GM11168 (cell line): ENCODE data around the gene DIAPH2.

Source experiments
- in situ Hi-C: fragments of 300-500 bp; cut with MboI; formaldehyde crosslinking; loops from one replicate; pipeline ENCODE4 v1.12.0; 2022; ENCODE audit warnings: low sequenced_read_pairs; ENCODE audit not compliant: unreplicated experiment

The DIAPH2 gene

GRCh38 chrX:97027384-97027922 is 342.8 kb downstream of the DIAPH2 start:
- in situ Hi-C loops, result no loop called here

GRCh38 chrX:97030463-97030862 is 345.8 kb downstream of the DIAPH2 start:
- in situ Hi-C loops, result no loop called here

GRCh38 chrX:97030947-97031346 is 346.3 kb downstream of the DIAPH2 start:
- in situ Hi-C loops, result no loop called here

GRCh38 chrX:97039363-97040029 is 354.9 kb downstream of the DIAPH2 start:
- in situ Hi-C loops, result no loop called here

GRCh38 chrX:97045470-97045869 is 360.8 kb downstream of the DIAPH2 start:
- in situ Hi-C loops, result no loop called here

GRCh38 chrX:97046867-97047266 is 362.2 kb downstream of the DIAPH2 start:
- in situ Hi-C loops, result no loop called here

GRCh38 chrX:97050392-97050791 is 365.8 kb downstream of the DIAPH2 start:
- in situ Hi-C loops, result no loop called here

- in situ Hi-C loops, result no loop called here
Measured at GRCh38 chrX:97057349-97057909, 372.8 kb downstream of the DIAPH2 start.

GRCh38 chrX:97060020-97060419 is 375.4 kb downstream of the DIAPH2 start:
- in situ Hi-C loops, result no loop called here

- in situ Hi-C loops, result no loop called here
Measured at GRCh38 chrX:97065066-97065465, 380.4 kb downstream of the DIAPH2 start.

GRCh38 chrX:97065973-97066372 is 381.3 kb downstream of the DIAPH2 start:
- in situ Hi-C loops, result no loop called here

GRCh38 chrX:97066381-97066780 is 381.7 kb downstream of the DIAPH2 start:
- in situ Hi-C loops, result no loop called here

- in situ Hi-C loops, result no loop called here
Measured at GRCh38 chrX:97070346-97070745, 385.7 kb downstream of the DIAPH2 start.

- in situ Hi-C loops, result no loop called here
Measured at GRCh38 chrX:97074400-97074799, 389.8 kb downstream of the DIAPH2 start.

- in situ Hi-C loops, result no loop called here
Measured at GRCh38 chrX:97089116-97089515, 404.5 kb downstream of the DIAPH2 start.

GRCh38 chrX:97096385-97096784 is 411.7 kb downstream of the DIAPH2 start:
- in situ Hi-C loops, result no loop called here

- in situ Hi-C loops, result no loop called here
Measured at GRCh38 chrX:97102938-97103337, 418.3 kb downstream of the DIAPH2 start.

- in situ Hi-C loops, result no loop called here
Measured at GRCh38 chrX:97109730-97110129, 425.1 kb downstream of the DIAPH2 start.

GRCh38 chrX:97117572-97117971 is 432.9 kb downstream of the DIAPH2 start:
- in situ Hi-C loops, result no loop called here

- in situ Hi-C loops, result no loop called here
Measured at GRCh38 chrX:97119474-97120109, 434.9 kb downstream of the DIAPH2 start.

GRCh38 chrX:97123001-97123400 is 438.4 kb downstream of the DIAPH2 start:
- in situ Hi-C loops, result no loop called here
